Hypothalamus (tissue), 51 donors: ENCODE data around the gene HLA-B.
A peak's percentile ranks its signal among the peaks of the same experiment; 100 is the strongest.
"Not testable (repeated sequence)": the region's sequence is repeated elsewhere in the genome, so short reads cannot be mapped to it uniquely, and the experiment has no call there.

ENCODE experiments used
- DNase-seq, 51 donors: peaks; one replicate each; lab custom pipeline; 2025; lab: John Stamatoyannopoulos, UW

HLA-B gene

DNA sequence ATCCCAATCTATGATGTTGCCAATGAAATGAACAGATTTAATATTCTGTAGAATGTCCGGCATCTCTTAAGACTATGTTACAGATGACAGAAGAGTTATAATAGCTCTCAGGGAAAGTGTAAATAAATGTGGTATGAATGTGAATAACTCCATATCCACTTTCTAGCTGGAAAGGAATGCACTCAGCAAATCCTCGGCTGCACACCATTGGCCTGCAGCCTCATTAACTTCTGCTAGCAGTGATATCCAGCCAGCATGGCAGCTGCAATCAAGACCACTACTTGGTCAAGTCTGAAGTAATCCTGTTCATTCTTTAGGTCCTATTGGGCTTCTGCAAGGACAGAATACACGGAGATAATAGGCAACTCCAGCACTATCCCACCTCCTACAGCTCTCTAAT lies 29.1 kb upstream of the HLA-B start:
- DNase-seq, result no peak

DNA sequence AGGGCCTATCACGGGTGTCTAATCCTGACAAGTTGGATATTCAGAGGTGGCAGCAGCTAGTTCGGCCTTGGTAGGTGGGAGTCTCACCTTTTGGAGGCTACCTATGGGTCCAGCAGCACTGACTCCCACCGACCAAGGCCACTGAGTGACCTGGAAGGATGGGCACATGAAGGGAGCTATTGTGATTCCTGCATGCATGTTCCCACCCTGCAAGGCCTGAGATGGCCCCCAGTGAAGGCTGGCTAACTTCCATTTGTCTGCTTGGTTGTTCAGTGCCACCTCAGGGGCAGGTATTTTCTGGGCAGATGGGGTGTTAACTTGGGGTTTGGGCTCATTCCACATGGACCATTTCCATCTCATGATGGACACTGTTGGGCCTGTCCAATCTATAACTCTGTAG lies 28.1 kb upstream of the HLA-B start:
- no peak for DNase-seq

DNA sequence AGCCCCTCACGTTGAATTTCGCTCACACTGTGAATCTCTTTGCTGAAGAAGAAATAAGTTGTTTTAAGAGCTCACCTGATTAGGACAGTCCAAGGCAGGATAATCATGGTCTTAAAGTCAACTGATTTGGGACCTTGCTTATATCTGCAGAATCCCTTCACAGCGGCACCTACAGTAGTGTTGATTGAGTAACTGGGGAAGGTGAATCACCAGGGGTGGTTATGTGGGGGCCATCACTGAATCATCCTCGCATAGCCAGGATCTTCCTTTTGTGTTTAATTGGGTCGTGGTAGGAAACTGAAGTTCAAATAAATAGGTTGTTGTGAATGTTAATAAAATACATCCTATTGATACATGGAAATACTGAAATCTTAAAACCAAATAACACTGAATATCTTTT lies 26.2 kb upstream of the HLA-B start:
- DNase-seq, result no peak

DNA sequence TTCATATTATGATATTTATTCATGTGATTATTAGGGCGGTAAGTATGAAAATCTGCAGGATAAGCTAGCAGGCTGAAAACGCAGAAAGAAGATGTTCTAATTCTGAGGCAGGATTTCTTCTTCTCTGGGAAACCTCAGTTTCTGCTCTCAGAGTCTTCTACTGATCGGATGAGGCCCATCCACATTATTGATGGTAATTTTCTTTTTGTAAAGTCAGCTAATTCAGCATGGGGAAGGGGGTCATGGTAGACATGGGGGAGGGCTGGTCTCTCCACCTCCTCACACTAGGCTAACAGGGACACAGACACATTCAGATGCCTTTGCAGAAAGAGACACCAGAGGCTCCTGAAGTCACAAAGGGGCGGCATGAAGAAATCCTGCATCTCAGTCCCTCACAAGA lies 24.7 kb upstream of the HLA-B start:
- no peak for DNase-seq

DNA sequence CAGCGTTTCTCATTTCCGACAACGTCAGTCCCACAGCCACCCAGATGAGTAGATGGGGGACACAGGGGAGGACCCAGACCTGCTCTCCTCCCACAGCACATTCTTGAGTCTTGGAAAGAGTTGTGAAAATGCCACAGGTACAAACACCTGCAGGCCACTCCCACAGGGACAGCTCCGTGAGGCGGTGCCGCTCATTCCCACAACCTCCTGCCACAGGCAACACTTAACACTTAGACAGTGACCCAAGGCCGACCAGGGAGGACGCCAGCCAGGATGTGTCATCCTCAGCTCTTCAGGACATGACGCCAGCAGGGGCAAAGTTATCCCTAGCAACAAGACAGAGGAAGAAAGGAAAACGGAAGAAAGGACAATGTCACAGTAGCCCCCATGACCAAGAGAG lies 22.9 kb upstream of the HLA-B start:
- DNase-seq, result no peak

DNA sequence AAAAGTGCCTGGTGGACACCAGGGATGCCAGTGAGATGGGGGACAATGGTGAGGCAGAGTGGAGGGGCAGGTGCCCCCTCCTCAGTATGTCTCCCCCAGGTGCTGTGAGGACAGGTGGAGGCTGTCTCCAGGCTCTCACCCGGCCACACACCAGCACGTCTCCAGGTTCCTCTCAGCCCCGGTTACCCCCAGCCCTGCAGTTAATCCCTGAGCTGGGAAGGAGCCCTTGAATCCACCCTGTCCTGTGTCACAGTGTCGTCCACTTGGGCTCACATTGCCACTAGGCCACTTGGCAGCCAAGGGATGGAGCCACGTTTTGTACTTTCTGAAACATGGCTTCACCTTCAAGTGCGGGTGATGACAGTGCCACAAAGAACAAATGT lies 21.7 kb upstream of the HLA-B start:
- DNase-seq, result no peak

DNA sequence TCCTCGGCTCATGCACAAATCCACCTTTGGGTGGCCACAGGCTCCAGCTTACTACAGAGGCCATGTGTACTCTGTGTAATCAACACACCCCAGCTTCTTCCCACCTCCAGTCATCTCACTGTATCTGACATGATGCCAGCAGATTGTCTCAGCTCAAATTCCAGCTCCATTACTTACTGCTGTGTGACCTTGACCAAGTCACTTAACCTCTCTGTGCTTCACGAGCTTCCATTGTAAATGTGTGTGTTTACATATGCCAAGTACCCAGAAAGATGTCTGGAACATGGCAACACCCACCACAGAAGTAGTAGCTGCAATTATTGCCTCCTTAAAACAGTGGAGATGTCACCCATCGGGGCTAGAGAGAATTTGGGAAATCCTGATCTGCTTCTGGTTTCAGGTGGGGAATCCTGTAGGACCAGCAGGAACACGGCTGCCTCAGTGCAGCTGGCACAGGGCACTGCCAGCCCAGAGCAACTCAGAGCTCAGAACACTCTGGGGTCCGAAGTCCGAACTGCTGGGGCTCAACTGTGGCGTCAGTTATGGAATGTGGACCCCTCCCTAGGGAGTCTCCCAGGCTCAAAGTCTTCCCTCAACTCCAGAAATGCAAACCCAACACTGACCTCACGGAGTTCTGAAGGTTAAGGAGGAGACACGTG lies 21.2 kb upstream of the HLA-B start:
- no peak for DNase-seq

DNA sequence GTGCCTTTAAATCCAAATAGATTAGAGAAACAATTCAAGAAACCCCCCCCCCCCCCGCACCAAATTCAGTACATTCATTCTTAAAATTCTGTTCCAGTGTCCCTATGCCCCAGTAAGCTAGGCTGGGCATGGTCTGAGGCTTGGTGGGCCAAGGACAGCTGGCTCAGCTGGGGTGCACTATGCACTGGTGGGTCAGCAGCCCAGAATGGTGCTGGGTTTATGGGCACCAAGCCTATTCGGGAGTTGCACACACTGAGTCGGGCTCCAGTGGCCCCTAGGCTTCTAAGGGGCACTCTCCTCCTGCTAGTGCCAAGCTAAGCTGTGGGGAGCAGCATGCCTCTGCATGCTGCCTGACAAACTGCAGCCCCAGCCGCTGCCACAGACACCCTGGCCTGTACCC lies 20.1 kb upstream of the HLA-B start:
- no peak for DNase-seq

DNA sequence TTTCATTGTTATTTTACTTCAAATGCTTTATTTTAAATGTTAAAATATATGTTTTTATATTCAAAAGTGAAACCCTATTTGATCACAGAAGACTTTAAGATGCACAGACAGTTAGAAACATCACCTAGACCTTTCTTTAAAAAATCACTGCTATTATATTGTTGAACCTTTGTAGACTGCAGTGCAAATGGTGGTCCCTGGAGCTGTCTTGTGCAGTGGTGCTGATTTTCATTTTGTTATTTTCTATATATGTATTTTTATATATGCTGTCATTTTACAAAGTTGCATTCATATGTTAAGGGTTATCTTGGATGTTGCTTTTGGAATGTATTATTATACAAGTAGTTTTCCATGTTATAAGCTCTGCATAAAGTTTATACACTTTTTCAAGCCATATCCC lies 18.7 kb upstream of the HLA-B start:
- DNase-seq, result no peak

DNA sequence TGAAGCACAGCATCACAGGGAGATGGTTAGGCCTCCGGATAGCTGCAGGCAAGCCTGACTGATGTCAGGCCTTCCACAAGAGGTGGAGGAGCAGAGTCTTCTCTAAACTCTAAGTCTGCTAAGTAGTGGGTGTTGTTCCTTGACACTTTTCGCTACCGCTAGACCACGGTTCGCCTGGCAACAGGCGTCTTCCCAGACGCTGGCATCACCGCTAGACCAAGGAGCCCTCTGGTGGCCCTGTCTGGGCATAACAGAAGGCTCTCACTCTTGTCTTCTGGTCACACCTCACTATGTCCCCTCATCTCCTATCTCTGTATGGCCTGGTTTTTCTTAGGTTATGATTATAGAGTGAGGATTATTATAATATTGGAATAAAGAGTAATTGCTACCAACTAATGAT lies 17.1 kb upstream of the HLA-B start:
- DNase-seq, result not testable (repeated sequence)

DNA sequence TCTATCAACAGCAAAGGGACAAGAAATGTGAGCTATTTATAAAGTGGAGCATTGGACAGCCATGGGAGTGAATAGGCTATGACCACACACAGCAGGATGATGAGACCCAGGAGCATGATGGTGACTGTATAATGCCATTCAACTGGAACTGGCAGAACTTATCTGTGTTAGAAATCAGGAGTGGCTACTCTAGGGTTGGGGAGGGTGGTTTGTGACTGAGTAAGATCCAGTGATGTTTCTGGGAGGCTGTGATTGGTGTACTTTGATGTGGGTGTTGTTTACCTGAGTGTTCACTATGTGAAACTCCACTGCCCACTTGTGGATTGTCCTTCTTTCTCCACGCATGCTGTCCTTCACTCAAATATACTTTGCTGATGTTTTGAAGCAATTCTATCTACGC lies 11.5 kb upstream of the HLA-B start:
- DNase-seq, result no peak

DNA sequence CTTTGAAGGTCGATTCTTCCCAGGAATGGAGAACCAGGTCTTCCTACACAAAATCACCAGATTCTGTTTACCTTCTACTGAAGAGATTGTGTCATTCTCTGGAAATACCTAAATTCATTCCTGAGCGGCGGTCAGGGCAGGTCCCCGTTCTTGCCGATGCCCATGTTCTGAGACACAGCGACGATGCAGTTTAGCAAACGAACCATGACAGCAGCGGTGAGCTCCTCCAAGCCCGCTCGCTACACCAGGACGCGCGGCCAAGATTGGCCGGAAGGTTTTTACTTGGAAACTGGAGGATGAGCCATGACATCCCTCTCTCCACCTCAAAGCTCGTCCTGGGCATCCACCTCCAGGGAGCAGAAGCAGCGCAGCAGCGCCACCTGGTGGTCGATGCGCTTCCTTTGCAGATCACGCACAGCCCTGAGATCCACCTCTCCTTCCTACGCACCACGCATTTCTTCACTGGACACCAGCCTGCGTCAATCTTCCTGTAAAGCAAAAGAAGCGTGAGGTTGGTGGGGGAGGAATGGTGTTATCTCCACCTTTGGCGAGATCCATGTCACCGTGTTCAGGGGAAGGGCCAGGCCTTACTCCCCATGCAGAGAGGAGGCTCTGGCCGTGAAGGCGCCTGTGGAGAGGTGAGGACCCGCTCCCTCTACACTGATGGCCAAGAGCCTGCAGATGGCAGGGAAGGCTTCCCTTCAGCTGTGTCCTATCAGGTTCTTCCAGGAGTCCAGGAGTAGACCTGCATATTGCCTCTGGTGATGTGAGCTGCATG lies 9.9 kb upstream of the HLA-B start:
- DNase-seq, result peak in 50 of 51 donors; percentile 30 to 90 (median 71)

DNA sequence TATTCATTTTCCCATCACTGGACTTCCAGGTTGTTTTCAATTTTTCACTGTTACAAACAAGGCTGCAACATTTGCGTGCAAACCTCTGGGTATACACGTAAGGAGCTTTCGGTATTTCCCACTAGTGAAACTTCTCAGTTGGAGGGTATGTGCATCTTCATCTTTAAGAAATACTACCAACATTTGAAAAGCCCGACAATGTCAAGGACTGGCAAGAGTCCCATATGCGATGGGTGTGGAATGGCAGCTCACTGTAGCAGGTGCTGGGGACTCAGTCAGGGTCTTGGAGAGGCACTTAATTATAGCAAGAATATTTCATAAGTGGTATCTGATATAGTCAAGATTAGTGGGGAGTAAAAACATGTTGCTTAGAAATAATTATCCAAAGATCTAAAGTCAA lies 8.9 kb upstream of the HLA-B start:
- DNase-seq, result no peak

DNA sequence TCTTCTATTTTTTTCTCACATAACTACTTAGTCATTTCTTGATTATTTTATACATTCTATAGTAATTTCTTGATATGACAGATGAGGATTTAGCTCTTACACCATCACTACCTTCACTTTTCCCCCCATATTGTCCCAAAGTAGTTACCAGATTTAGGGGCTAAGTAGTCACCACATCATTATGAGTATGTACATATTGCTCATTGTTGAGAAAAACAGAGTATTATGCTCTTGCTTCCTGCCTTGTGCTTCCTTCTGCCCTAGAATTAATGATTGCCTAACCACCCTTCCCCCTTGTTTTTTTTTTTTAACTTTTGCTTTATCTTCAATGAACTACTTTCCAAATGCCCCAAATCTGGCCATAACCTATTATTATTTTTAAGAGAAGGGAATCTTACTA lies 6.8 kb upstream of the HLA-B start:
- no peak for DNase-seq

DNA sequence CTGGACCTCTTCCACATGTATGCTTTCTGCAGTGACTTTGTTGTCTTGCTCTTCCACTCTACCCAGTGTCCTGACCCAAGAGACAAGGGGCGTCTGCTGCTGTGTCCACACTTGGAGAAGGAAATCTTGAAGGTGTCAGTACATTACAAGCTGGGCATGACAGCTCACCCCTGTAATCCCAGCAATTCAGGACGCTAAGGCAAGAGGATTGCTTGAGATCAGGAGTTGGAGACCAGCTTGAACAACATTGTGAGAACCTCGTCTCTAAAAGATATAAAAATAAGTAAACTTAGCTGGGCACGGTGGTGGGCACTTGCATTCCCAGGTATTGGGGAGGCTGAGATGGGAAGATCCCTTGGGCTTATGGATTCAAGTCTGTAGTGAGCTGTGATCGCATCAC lies 5.8 kb upstream of the HLA-B start:
- no peak for DNase-seq

DNA sequence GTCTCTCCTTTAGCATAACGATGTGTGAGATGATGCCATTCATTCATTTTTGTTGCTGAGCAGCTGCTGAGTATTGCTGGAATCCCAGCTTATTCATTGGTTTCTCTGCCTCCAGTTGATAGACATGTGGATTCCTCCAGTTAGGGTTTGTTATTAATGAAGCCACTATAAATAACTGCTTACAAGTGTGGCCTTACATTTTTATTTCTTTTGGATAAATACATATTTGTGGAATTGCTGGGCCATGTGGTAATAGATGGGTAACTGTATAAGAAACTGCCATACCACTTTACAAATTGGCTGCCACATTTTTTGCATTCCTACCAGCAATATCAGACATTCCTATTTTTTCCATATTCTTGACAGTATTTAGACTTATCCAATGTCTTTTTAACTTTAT lies 2.6 kb upstream of the HLA-B start:
- no peak for DNase-seq

DNA sequence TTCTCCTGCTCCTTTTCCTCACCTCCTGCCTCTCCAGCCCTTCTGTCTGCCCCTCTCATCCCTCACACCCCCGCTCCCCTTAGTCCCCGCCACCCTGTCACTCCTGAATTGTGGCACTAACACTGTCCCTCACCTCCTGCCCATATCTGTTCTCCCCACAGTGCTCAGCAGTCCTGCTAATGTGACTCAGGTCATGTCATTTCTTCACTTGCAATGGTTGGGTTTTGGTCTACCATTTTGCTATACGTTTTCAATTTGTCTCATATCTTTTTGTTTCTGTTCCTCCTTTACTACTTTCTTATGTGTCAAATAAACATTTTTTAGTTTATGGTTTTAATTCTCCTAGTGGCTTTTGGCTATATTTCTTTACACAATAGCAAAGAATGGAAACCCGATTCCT lies 1.3 kb upstream of the HLA-B start:
- DNase-seq, result no peak

DNA sequence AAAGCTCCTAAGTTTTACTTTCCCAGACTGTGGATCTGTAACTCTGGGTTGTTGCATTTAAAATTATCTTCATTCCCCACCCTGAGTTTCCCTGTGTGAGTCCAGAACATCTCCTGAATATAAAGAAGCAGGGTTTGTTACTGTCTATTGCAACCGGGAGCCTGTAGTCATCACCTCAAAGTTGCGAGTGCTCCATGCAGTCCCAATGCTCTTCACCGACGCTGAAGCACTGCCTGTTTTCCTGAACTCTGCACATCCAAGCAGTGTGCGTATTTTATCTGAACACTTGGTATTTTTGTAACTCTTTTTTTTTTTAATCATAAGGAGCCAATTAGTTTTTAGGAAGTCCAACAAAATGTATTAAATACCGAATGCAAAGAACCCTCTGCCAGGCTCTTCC lies 907 bp upstream of the HLA-B start:
- DNase-seq, result no peak

DNA sequence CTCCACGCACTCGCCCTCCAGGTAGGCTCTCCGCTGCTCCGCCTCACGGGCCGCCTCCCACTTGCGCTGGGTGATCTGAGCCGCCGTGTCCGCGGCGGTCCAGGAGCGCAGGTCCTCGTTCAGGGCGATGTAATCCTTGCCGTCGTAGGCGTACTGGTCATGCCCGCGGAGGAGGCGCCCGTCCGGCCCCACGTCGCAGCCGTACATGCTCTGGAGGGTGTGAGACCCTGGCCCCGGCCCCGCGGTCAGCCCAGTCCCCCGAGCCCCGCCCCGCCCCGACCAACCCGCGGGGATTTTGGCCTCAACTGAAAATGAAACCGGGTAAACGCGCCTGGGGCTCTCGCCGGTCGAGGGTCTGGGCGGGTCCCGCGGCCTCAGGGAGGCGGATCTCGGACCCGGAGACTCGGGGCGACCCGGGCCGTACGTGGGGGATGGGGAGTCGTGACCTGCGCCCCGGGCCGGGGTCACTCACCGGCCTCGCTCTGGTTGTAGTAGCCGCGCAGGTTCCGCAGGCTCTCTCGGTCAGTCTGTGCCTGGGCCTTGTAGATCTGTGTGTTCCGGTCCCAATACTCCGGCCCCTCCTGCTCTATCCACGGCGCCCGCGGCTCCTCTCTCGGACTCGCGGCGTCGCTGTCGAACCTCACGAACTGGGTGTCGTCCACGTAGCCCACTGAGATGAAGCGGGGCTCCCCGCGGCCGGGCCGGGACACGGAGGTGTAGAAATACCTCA lies 598 bp downstream of the HLA-B start:
- peak in 5 of 51 donors; percentile 7 to 36 (median 23) for DNase-seq

DNA sequence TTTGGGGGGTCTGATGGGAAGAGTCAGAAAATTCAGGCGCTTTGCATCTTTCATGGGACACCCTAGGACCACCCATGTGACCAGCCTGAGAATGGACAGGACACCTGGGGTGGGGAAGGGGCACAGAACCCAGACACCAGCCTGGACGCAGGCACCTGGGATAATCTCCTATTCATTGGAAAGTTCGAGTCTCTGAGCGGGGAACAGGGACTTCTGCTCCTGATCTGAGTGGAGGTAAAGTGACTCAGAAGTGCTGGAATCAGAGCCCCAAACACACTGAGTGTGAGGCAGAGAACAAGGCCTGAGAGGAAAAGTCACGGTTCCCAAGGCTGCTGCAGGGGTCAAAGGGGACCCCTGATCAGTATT lies 1.4 kb downstream of the HLA-B start:
- DNase-seq, result no peak

DNA sequence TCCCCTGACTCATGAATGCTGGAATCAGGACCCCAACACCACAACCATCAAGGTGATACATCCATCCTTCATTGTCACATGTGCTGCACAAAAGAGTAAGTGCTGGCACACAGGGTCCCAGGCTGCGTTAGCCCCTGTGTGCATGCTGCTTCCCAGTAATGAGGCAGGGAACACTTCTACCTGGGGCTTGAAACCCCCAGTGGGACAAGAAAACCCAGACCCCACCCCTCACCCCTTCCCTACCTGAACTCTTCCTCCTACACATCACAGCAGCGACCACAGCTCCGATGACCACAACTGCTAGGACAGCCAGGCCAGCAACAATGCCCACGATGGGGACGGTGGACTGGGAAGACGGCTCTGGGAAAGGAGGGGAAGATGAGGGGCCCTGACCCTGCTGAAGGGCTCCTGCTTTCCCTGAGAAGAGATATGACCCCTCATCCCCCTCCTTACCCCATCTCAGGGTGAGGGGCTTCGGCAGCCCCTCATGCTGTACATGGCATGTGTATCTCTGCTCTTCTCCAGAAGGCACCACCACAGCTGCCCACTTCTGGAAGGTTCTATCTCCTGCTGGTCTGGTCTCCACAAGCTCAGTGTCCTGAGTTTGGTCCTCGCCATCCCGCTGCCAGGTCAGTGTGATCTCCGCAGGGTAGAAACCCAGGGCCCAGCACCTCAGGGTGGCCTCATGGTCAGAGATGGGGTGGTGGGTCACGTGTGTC lies 2.0 kb downstream of the HLA-B start:
- DNase-seq, result peak in 1 of 51 donors; percentile 100
